ENCODE results near the gene CFAP410. TPM values are rescaled to one million over a fixed set of nuclear protein-coding genes. Genes with fewer than 3 reads are reported as not detected.

CFAP410 gene
- total RNA-seq, 1 donor from 2014 or later: 12.0 TPM

GRCh38 chr21:44301141-44301540 is 38.0 kb downstream of the CFAP410 start:
- TF ChIP-seq CTCF (IDR thresholded peaks at IDR 0.05; ENCODE audit: borderline replicate concordance): no peak
- DNase-seq: no peak
- Histone ChIP-seq H3K27ac (replicated peaks) (peak overlapping the region; percentile 95), H3K27me3 (ENCODE audit: low read depth) (no peaks in the 10 kb centered on the region), H3K4me3 (peak overlapping the region; percentile 82), H3K9me3 (replicated peaks) (no peaks in the 10 kb centered on the region), H3K36me3 (no peaks in the 10 kb centered on the region), H3K4me1 (peaks cover 81% of the 10 kb centered on the region)
- intact Hi-C loops (cut with micrococcal nuclease): no loop called here

- H3K27me3 ChIP-seq (ENCODE audit: low read depth): no peaks in the 10 kb centered on the region
- TF ChIP-seq CTCF (IDR thresholded peaks at IDR 0.05; ENCODE audit: borderline replicate concordance): no peak
- DNase-seq: peak; percentile 81
- H3K4me1 ChIP-seq: peaks cover 81% of the 10 kb centered on the region
- intact Hi-C loops (cut with micrococcal nuclease): no loop called here
- H3K4me3 ChIP-seq: peak overlapping the region; percentile 82
- no peaks in the 10 kb centered on the region for H3K36me3 ChIP-seq
- H3K27ac ChIP-seq (replicated peaks): peak overlapping the region; percentile 95
- H3K9me3 ChIP-seq (replicated peaks): no peaks in the 10 kb centered on the region
Measured at GRCh38 chr21:44300262-44300959, 38.8 kb downstream of the CFAP410 start.

GRCh38 chr21:44299458-44300261 is 39.5 kb downstream of the CFAP410 start, which contains the start of gene PFKL:
TSS of gene PFKL (plus strand) at chr21:44300053. CDS start at chr21:44300106, 53 bp downstream.
- intact Hi-C loops (cut with micrococcal nuclease): no loop called here
- no peaks in the 10 kb centered on the region for H3K9me3 ChIP-seq (replicated peaks)
- H3K4me1 ChIP-seq: peaks cover 81% of the 10 kb centered on the region
- DNase-seq: peak; percentile 79
- peak within 1 kb of the TSS; percentile 82 for H3K4me3 ChIP-seq
- no peaks in the 10 kb centered on the region for H3K27me3 ChIP-seq (ENCODE audit: low read depth)
- peak within 1 kb of the TSS; percentile 95 for H3K27ac ChIP-seq (replicated peaks)
- TF ChIP-seq CTCF (IDR thresholded peaks at IDR 0.05; ENCODE audit: borderline replicate concordance): no peak
- no peaks in the 10 kb centered on the region for H3K36me3 ChIP-seq

- Histone ChIP-seq H3K4me3 (peak overlapping the region; percentile 82), H3K4me1 (peaks cover 82% of the 10 kb centered on the region), H3K27ac (replicated peaks) (peak overlapping the region; percentile 95), H3K36me3 (no peaks in the 10 kb centered on the region), H3K9me3 (replicated peaks) (no peaks in the 10 kb centered on the region), H3K27me3 (ENCODE audit: low read depth) (no peaks in the 10 kb centered on the region)
- intact Hi-C loops (cut with micrococcal nuclease): no loop called here
- DNase-seq: no peak
- no peak for TF ChIP-seq CTCF (IDR thresholded peaks at IDR 0.05; ENCODE audit: borderline replicate concordance)
Measured at GRCh38 chr21:44299085-44299457, 40.1 kb downstream of the CFAP410 start.

GRCh38 chr21:44298301-44298700 is 40.9 kb downstream of the CFAP410 start:
- Histone ChIP-seq H3K27me3 (ENCODE audit: low read depth) (peaks cover 2% of the 10 kb centered on the region), H3K36me3 (no peaks in the 10 kb centered on the region), H3K4me3 (no peak overlapping the region), H3K9me3 (replicated peaks) (no peaks in the 10 kb centered on the region), H3K27ac (replicated peaks) (peak overlapping the region; percentile 50), H3K4me1 (peaks cover 74% of the 10 kb centered on the region)
- DNase-seq: no peak
- no peak for TF ChIP-seq CTCF (IDR thresholded peaks at IDR 0.05; ENCODE audit: borderline replicate concordance)
- intact Hi-C loops (cut with micrococcal nuclease): no loop called here

Measured in left ventricle myocardium inferior (tissue), 1 donor.